ENCODE data around the gene TJP2. TPM values are rescaled to one million over a fixed set of nuclear protein-coding genes. Genes with fewer than 3 reads are reported as not detected.
A peak's percentile ranks its signal among the peaks of the same experiment; 100 is the strongest.

The TJP2 gene
- total RNA-seq, 4 donors from 2014 or later = 114 to 221 (median 156) TPM

DNA sequence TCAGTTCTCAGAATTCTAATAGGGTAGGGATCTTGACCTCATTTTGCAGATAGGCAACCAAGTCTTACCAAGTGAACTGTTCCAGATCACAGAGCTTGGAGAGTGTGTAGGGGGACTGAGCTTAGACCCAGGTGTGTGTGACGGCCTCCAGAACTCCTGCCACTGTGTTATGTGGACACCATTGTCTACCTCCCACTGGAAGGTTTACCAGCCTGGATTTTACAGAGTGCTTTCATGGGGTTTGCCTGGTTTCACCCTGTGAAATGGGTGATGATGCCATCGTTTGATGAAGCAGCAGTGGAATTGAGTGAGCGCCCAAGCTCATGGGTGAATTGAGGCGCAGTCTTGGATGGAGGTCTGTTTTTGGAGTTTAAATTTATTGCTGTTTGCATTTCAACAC, 23.6 kb downstream of the TJP2 start:
- DNase-seq (ENCODE audit: low spot score) = no peak
- no peak for ATAC-seq (ENCODE audit: low FRiP score)
- TF ChIP-seq, protein P1, sequence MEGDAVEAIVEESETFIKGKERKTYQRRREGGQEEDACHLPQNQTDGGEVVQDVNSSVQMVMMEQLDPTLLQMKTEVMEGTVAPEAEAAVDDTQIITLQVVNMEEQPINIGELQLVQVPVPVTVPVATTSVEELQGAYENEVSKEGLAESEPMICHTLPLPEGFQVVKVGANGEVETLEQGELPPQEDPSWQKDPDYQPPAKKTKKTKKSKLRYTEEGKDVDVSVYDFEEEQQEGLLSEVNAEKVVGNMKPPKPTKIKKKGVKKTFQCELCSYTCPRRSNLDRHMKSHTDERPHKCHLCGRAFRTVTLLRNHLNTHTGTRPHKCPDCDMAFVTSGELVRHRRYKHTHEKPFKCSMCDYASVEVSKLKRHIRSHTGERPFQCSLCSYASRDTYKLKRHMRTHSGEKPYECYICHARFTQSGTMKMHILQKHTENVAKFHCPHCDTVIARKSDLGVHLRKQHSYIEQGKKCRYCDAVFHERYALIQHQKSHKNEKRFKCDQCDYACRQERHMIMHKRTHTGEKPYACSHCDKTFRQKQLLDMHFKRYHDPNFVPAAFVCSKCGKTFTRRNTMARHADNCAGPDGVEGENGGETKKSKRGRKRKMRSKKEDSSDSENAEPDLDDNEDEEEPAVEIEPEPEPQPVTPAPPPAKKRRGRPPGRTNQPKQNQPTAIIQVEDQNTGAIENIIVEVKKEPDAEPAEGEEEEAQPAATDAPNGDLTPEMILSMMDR (IDR thresholded peaks at IDR 0.05) = no peak

DNA sequence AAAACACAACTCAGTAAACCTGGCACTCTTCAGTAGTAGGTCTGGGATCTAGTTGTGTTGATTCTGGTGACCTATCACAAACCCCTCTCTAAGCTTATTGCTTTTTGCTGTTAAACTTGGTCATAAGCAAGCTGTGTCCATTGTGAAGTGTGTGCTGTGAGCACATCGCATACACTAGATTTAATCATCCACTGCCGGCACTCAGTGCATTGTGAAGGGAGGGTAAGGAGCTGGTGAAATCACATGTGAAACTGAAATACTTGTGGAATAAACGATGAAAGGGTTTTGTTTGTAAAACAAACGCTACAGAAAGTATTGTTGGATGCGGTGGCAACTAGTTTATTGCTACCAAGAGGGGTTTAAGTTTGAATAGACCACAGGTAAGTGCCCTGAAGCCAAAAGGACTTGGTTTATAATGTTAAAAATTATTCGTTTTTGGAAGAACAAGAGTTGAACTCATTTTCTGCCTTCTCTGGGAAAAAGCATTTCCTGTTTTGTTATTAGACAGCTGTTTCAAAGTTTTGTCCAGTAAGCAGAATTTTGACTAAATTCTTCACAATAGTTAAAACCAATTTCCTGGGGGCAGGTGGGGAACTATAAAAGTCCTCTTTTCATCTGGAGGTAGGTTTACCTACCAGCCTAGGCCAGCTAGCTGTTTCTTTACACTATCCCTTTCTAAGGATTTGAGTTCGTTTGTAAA, 24.6 kb downstream of the TJP2 start:
- no peak for DNase-seq (ENCODE audit: low spot score)
- no peak for ATAC-seq (ENCODE audit: low FRiP score)
- TF ChIP-seq, protein P1 (IDR thresholded peaks at IDR 0.05) = no peak

DNA sequence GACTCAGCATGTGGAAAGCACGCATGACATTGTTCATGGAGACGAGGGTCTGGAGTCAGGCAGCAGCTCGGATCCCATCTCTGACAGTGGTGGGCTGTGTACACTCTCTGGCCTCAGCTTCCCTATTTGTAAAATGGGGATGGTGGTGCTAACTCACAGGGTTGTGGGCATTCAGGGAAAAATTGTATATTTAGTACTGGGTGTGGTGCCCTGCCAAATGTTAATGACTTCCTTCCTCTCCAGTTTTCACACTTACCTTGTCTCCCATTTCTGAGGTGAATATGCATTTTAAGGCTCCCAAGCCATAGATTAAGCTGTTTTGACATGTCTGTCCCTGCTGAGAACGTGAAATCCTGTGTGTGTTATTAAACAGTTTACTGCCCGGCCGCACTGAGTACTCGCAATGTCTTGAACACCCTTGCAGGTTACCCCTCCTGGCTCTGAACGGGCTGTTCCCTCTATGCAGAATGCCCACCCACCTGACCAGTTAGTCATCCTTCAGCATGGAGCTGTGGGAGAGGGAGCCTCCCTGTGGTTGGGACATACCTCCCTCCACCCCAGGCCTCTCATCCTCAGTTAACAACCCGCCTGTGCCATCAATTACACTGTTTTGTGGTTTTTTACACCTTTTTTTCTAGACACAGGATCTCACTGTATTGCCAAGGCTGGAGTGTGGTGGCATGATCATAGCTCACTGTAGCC, 25.8 kb downstream of the TJP2 start:
- ATAC-seq (ENCODE audit: low FRiP score) (peak; percentile 84), DNase-seq (ENCODE audit: low spot score) (peak; percentile 34)
- TF ChIP-seq, protein P1 (IDR thresholded peaks at IDR 0.05) = no peak

DNA sequence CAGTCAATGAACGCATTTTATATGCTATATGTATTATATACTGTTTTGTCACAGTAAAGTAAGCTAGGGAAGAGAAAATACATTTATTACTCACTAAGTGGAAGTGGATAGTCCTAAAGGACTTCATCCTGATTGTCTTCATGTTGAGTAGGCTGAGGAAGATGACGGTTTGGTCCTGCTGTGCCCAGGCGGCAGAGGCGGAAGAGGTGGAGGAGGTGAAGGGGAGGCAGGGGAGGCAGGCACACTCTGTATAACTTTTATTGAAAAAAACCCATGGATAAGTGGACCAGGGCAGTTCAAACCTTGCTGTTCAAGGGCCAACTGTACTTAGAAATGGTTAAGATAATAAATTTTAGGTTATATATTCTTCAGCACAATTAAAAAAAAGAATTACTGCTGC, 28.5 kb downstream of the TJP2 start:
- DNase-seq (ENCODE audit: low spot score) = no peak
- TF ChIP-seq, protein P1 (IDR thresholded peaks at IDR 0.05) = no peak
- no peak for ATAC-seq (ENCODE audit: low FRiP score)

DNA sequence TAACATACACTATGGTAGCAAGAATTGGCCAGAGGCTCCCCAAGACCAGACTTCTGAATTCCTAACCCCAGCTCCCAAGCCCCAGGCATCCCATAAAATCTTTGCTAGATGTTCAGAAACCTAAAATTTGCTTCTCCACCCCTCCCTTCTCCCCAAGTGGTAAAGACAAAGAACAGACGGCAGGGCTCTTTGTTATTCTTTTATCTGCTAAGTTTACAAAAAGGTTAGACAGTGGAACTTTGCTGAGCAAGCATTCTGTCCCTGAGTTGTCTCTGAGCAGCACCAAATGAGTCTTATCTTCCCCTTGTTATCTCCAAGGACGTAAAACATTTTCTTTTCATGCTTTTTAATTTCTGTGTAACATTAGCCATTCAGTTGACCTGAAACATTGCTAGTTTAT, 30.2 kb downstream of the TJP2 start:
- ATAC-seq (ENCODE audit: low FRiP score) (no peak), DNase-seq (ENCODE audit: low spot score) (no peak)
- TF ChIP-seq, protein P1 (IDR thresholded peaks at IDR 0.05) = no peak

DNA sequence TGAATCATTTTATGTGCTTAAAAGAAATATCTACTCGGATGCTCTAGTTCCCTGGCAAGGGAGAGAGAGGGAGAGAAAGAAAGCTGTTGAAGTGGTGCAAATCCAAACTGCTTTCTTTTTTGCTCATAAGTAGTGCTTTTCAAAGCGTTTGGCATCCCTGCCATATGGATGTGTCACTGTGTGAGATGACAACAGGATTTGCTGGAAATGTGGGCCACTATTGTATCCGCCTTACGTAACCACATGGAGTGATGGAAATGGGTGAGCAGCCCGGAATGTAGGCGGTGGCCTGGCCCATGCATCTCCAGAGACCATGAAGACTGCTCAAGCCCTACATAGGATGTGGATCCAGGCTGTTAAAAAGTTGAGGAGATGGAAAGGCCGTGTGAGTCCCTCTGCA, 30.8 kb downstream of the TJP2 start:
- TF ChIP-seq, protein P1 (IDR thresholded peaks at IDR 0.05) = no peak
- no peak for DNase-seq (ENCODE audit: low spot score)
- peak; percentile 14 for ATAC-seq (ENCODE audit: low FRiP score)

DNA sequence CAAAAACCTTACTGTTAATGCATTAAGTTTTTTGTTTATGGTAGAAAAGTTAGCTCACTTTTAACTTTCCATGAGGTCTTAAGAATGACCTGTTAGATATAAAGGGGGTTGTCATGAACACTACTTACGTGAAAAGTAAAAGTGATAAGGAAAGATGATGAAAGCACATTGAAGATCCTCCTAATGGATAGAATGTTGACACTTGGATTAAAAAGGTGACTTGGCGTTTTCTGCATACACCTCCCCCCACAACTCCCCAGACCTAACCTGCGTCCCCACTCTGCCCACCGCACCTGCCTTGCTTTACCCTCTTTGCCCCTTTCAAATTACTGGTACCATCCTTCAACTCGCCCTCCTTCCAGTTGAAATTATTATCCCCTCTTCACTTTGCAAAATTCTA, 32.0 kb downstream of the TJP2 start:
- no peak for ATAC-seq (ENCODE audit: low FRiP score)
- DNase-seq (ENCODE audit: low spot score) = no peak
- TF ChIP-seq, protein P1 (IDR thresholded peaks at IDR 0.05) = no peak

Data from omental fat pad (tissue), 4 donors.